ENCODE measurements around the gene TEX19.
"Not testable (repeated sequence)": the region's sequence is repeated elsewhere in the genome, so short reads cannot be mapped to it uniquely, and the experiment has no call there.

The TEX19 gene

GRCh38 chr17:82356845-82357355 lies 2.1 kb upstream of the TEX19 start:
- no peak for DNase-seq

- no peak for DNase-seq
Measured at GRCh38 chr17:82357394-82357793, 1.7 kb upstream of the TEX19 start.

DNA sequence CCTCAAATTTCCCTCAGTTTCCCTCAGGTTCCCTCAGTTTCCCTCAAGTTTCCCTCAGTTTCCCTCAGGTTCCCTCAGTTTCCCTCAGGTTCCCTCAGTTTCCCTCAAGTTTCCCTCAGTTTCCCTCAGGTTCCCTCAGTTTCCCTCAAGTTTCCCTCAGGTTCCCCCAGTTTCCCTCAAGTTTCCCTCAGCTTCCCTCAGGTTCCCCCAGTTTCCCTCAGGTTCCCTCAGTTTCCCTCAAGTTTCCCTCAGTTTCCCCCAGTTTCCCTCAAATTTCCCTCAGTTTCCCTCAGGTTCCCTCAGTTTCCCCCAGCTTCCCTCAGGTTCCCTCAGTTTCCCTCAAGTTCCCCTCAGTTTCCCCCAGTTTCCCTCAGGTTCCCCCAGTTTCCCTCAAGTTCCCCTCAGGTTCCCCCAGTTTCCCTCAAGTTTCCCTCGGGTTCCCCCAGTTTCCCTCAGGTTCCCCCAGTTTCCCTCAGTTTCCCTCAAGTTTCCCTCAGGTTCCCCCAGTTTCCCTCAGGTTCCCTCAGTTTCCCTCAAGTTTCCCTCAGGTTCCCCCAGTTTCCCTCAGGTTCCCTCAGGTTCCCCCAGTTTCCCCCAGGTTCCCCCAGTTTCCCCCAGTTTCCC lies 516 bp downstream of the TEX19 start:
- DNase-seq, result not testable (repeated sequence)

GRCh38 chr17:82361885-82362633 lies 3.0 kb downstream of the TEX19 start:
- no peak for DNase-seq

GRCh38 chr17:82365606-82366295 lies 6.7 kb downstream of the TEX19 start:
- no peak for DNase-seq

DNA sequence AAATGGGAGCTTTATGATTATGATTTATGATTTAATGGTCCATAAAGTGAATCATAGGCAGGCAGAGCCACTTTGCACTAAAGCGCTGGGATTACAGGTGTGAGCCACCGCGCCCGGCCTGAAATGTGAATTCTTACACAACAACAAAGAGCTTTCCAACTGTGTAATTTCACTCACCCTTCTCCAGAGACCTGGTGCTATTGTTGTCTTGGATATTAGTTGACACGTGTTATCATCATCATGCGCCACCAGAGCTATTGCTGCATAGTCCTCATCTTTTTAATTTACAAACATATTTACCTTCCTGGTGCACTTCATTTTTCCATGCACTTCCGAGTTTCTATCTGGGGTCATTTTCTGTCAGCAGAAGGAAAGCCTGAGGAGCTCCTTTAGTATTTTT lies 7.7 kb downstream of the TEX19 start:
- no peak for DNase-seq

GRCh38 chr17:82367724-82368524 lies 8.9 kb downstream of the TEX19 start:
- no peak for DNase-seq

DNA sequence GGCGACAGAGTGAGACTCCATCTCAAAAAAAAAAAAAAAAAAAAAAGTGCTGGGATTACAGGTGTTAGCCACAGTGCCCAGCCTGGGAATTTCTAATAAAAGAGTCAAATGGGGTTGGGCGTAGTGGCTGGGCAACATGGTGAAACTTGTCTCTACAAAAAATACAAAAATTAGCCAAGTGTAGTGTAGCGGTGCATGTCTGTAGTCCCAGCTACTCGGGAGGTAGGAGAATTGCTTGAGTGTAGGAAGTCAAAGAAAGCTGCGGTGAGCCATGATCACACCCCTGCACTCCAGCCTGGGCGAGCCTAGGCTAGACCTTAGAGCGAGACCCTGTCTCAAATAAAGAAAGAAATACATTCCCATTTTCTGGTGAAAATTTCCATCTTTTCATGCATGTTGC lies 10.2 kb downstream of the TEX19 start:
- DNase-seq, result no peak

- peak; percentile 57 for DNase-seq
Measured at GRCh38 chr17:82370471-82371332, 11.7 kb downstream of the TEX19 start.

DNA sequence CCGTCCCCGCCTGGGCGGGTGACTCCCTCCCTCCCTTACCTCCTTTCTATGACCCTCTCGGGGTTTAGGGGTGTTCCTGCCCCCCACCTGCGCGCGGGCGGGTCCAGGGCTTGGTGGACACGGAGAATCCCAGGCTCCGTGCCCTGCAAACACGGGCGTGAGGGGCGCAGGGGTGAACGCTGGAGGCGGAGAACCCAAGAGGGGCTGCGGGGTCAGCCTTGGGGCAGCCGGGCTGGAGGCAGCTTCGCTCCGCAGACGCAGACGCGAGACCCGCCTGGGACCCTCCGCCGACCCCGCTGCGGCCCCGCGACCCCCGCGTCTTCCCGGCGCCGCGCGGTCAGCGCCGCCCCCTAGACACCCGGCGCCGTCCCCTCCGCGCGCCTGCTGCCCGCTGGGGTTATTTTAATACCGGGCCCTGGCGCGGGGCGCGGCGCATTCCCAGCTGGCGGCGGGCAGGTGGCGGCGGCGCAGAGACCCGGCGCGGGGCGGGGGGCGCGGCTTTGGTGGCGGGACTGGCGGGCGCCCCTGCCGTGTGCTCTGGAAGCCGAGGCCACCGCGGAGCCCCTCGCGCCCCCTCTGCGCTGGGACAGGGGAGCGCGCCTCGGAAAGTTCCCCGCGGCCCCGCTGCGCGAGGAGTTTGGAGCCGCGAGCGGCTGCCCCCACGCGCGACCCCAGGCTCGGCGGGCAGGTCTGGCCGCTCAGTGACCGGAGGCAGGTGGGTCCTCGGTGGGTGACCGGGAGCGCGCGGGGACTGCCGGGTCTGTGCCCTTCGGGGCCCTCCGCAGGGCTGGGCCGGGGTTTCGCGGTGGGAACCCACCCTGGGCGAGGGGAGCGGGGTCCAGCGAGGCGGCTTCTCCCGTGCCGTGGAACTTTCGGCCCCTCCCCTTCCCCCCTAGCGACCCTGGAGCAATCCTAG lies 12.5 kb downstream of the TEX19 start, which contains the start of gene UTS2R:
Gene UTS2R, plus strand, starts transcription at position 433 of the 916 bp plus-strand sequence. CDS start 2,560 bp downstream, outside the sequence.
- no peak for DNase-seq

DNA sequence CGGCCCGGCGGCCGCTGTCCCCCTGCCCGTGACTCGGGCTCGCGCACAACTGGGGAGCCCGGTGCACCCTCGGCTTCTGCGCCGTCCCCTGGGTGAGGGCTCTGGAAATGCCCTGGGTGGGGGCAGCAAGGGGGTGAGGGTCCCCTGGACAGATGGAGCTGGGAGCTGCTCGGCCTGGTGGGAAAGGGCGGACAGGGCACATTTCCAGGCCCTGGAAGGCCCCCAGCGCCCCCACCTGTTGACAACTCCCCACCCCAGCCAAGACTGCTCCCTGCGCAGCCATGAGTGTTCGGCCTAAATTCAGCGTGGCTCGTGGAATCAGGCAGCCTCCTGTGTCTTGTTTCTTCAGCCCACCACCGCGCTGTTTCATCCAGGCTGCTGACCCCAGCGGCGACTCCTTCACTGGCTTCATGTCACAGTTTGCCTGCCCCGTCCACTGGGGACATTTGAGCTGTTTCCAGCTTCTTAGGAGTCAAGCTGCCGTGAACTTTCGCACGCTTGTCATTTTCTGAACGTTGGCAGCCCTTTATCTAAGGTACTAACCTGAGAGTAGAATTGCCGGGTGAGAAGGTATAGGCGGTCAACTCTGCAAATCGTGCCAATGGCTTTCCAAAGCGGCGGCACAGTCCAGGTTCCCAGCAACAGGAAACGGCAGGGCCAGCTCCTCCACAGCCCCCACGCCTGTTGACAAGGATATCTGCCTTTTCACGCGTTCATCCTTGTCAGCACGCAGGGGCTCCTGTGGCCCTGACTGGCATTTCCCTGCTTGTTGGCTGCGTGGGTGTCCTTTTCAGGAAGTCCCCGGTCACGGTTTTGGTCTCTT lies 13.4 kb downstream of the TEX19 start:
- DNase-seq, result no peak

DNA sequence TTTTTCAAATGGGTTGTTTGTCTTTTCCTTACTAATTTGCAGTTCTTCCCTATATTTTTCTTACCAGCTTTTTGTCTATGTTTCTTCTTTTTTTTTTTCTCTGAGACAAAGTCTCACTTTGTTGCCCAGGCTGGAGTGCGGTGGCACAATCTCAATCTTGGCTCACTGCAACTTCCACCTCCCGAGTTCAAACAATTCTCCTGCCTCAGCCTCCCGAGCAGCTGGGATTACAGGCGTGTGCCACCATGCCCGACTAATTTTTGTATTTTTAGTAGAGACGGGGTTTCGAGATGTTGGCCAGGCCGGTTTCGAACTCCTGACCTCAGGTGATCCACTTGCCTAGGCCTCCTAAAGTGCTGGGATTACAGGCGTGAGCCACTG lies 14.0 kb downstream of the TEX19 start:
- not testable (repeated sequence) for DNase-seq

DNA sequence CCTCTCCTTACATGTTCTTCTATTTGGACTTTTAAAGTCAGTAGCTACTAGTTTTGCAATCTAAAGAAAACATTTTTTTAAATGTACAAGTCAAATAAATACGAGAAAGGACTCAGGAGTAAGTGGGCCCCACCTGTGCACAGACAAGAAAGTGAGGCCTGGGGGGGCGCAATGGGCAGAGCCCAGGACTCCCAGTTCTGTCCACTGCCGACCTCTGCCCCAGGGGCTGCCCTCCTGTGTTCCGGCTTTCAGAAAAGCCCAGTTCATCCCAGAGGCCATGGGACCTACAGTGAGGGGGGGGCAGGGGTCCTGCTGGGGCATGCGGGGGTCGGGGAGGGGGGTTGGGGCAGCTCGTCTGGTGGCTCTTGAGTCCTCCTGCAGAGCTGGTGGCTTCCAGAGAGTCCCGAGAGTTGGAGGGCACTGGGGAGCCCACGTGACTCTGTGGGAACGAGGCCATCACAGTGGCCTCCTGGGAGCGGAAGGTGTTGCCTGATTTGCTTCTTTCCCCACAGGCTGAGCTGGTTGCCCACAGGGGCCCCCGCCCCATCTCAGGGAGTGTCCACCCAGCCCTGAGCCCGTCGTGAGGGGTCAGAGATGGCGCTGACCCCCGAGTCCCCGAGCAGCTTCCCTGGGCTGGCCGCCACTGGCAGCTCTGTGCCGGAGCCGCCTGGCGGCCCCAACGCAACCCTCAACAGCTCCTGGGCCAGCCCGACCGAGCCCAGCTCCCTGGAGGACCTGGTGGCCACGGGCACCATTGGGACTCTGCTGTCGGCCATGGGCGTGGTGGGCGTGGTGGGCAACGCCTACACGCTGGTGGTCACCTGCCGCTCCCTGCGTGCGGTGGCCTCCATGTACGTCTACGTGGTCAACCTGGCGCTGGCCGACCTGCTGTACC lies 14.9 kb downstream of the TEX19 start:
- DNase-seq, result no peak

DNA sequence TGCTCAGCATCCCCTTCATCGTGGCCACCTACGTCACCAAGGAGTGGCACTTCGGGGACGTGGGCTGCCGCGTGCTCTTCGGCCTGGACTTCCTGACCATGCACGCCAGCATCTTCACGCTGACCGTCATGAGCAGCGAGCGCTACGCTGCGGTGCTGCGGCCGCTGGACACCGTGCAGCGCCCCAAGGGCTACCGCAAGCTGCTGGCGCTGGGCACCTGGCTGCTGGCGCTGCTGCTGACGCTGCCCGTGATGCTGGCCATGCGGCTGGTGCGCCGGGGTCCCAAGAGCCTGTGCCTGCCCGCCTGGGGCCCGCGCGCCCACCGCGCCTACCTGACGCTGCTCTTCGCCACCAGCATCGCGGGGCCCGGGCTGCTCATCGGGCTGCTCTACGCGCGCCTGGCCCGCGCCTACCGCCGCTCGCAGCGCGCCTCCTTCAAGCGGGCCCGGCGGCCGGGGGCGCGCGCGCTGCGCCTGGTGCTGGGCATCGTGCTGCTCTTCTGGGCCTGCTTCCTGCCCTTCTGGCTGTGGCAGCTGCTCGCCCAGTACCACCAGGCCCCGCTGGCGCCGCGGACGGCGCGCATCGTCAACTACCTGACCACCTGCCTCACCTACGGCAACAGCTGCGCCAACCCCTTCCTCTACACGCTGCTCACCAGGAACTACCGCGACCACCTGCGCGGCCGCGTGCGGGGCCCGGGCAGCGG lies 15.7 kb downstream of the TEX19 start:
- DNase-seq, result no peak

GRCh38 chr17:82375359-82376041 lies 16.5 kb downstream of the TEX19 start:
- DNase-seq, result no peak

DNA sequence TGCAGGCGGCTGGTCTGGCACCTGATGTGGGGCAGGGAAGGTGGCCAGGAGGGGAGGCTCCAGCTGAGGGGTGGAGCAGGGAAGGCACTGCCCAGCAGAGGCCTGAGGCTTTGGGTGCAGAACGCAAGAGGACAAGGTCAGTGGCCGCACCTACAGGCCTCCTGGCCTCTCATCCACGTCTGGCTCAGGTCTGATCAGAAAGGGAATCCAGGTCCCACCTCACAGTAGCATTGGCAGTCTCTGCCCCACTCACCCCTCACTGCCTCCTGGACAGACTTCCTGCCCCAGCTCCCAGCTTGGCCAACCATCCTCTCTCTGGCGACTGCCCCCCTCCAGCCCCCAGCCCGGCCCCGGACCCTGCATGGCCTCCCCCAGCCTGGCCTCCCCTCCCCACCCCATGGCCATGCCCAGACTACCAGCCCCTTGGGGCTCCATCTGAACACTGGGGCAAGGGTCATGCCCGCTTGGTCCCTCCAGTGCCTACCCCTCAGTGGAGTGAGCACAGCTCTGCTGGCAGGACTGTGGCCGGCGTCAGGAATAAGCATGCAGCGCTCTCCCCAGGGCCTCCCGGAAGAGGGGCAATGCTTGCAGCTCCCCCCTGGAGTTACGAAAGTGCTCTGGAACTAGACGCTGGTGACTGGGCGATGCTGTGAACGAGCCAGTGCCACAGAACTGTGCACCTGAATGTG lies 17.1 kb downstream of the TEX19 start:
- DNase-seq, result no peak

DNA sequence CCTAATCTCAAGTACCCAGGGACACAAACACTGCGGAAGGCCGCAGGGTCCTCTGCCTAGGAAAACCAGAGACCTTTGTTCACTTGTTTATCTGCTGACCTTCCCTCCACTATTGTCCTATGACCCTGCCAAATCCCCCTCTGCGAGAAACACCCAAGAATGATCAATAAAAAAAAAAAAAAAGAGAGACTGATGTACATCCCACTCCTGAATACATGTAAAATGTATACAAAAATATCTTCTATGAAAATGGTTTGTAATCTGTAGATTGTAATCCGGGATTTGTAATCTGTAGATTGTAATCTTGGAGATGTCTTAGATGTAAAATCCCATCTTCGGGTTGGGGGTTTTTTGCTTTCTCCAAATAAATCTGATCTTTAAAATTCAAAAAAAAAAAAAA lies 18.2 kb downstream of the TEX19 start:
- DNase-seq, result not testable (repeated sequence)

All from stimulated activated CD4-positive, alpha-beta T cell treated with anti-CD3 and anti-CD28 coated beads, Interleukin-15, amount 100 ng/mL, for 24 hours (primary cell).